K562 (cell line): ENCODE data around the gene MPI. TPM values are rescaled to one million over a fixed set of nuclear protein-coding genes. Genes with fewer than 3 reads are reported as not detected.

ENCODE experiments used
- ARID2 ChIP-seq: fragments of 450-650 bp; IDR thresholded peaks from 2 replicates; pipeline ENCODE4 v1.6.1; 2017; ENCODE audit warnings: antibody characterized with exemption, mild to moderate bottlenecking
- BRD4 ChIP-seq: fragments of 200-600 bp; sonication (generic); IDR thresholded peaks from 2 replicates; pipeline ENCODE4 v1.6.1; 2017; ENCODE audit warnings: inconsistent platforms
- CEBPG ChIP-seq, 3 experiments: fragments of 200-800 bp in 1 of 3; sonication (Bioruptor generic) in 1 of 3; sonication (generic) in 1 of 3; formaldehyde crosslinking in 1 of 3; IDR thresholded peaks in 2 of 3; conservative IDR thresholded peaks in 1 of 3; 2 replicates each; pipeline versions ENCODE4 v1.6.1 to v1.8.0; 2016 to 2022; ENCODE audit warnings: missing compliant biosample characterization in 2 of 3, missing genetic modification characterization in 2 of 3, mild to moderate bottlenecking in 1 of 3, missing genetic modification reagents in 1 of 3
- CEBPZ ChIP-seq: fragments of 150-350 bp; IDR thresholded peaks from 2 replicates; pipeline ENCODE4 v1.6.1; 2014; ENCODE audit warnings: low read depth, mild to moderate bottlenecking, low read length, borderline replicate concordance
- CSDE1 ChIP-seq, 2 experiments: fragments of 450-650 bp; IDR thresholded peaks; 2 replicates each; pipeline ENCODE4 v1.6.1; 2016; ENCODE audit warnings: mild to moderate bottlenecking in 1 of 2
- ESRRB ChIP-seq: fragments of 250-450 bp; sonication (Bioruptor Pico); IDR thresholded peaks from 2 replicates; pipeline ENCODE4 v1.5.0; 2020; ENCODE audit warnings: mild to moderate bottlenecking, moderate library complexity, borderline replicate concordance
- KAT7 ChIP-seq: sonication (generic); formaldehyde crosslinking; IDR thresholded peaks from 2 replicates; pipeline ENCODE4 v1.8.0; 2022; ENCODE audit warnings: missing genetic modification reagents, mild to moderate bottlenecking, borderline replicate concordance
- KDM2B ChIP-seq: fragments of 250-450 bp; sonication (Bioruptor Pico); IDR thresholded peaks from 2 replicates; pipeline ENCODE4 v1.8.0; 2021; ENCODE audit warnings: mild to moderate bottlenecking, moderate library complexity
- MXI1 ChIP-seq: IDR thresholded peaks from 2 replicates; pipeline ENCODE4 v1.6.1; 2011; ENCODE audit warnings: low read depth, mild to moderate bottlenecking, improper control_type of control experiment, low read length
- NFIC ChIP-seq: fragments of 450-650 bp; IDR thresholded peaks from 2 replicates; pipeline ENCODE4 v1.6.1; 2017; ENCODE audit warnings: mild to moderate bottlenecking, inconsistent platforms
- NUFIP1 ChIP-seq: fragments of 450-650 bp; IDR thresholded peaks from 2 replicates; pipeline ENCODE4 v1.6.1; 2018; ENCODE audit not compliant: partially characterized antibody
- PCBP1 ChIP-seq: fragments of 200-400 bp; formaldehyde crosslinking; IDR thresholded peaks from 2 replicates; pipeline ENCODE4 v1.6.1; 2018; ENCODE audit warnings: mild to moderate bottlenecking, low read depth, low read length; ENCODE audit not compliant: poor library complexity, severe bottlenecking
- PML ChIP-seq: IDR thresholded peaks from 2 replicates; pipeline ENCODE4 v1.6.1; 2012; ENCODE audit warnings: low read length, inconsistent platforms
- RBM22 ChIP-seq: fragments of 200-400 bp; formaldehyde crosslinking; IDR thresholded peaks from 2 replicates; pipeline ENCODE4 v1.6.1; 2018; ENCODE audit warnings: low read length, low read depth; ENCODE audit not compliant: poor library complexity, severe bottlenecking
- SETDB1 ChIP-seq: IDR thresholded peaks from one replicate; pipeline ENCODE4 v1.6.1; 2012; ENCODE audit warnings: low read length, control low read depth, inconsistent platforms
- U2AF2 ChIP-seq: fragments of 200-400 bp; formaldehyde crosslinking; optimal IDR thresholded peaks from 2 replicates; pipeline ENCODE3; 2017; ENCODE audit warnings: low read depth, mild to moderate bottlenecking, low read length
- ZFPM2 ChIP-seq: fragments of 250-450 bp; sonication (Bioruptor Pico); IDR thresholded peaks from 2 replicates; pipeline ENCODE4 v1.5.1; 2022; ENCODE audit warnings: mild to moderate bottlenecking
- ZKSCAN1 ChIP-seq: fragments of 150-350 bp; IDR thresholded peaks from 2 replicates; pipeline ENCODE4 v1.6.1; 2016; ENCODE audit warnings: low read depth, low read length
- ZNF165 ChIP-seq: fragments of 250-450 bp; sonication (Bioruptor Pico); IDR thresholded peaks from 2 replicates; pipeline ENCODE4 v1.4.0; 2020; ENCODE audit warnings: borderline replicate concordance
- ZNF778 ChIP-seq: fragments of 450-650 bp; formaldehyde crosslinking; IDR thresholded peaks from 2 replicates; pipeline ENCODE4 v1.4.0; 2020; ENCODE audit warnings: mild to moderate bottlenecking, moderate library complexity
- polyA plus RNA-seq, 8 experiments: library from polyadenylated mRNA; depleted of rRNA in 4 of 8; stranded (reverse) in 5 of 8; unstranded in 3 of 8; fragments of >200 nt; fragmentation: Nextera tagmentation in 2 of 8; fragmentation: Illumina TruSeq in 1 of 8; extraction: Ambion mirVana in 2 of 8; extraction: Trizol in 1 of 8; gene quantifications; 2 replicates each; pipeline versions ENCODE4 v1.2.1 to v1.2.3, GENCODE V29; 2011 to 2014; ENCODE audit warnings: inconsistent platforms in 1 of 8, missing spikeins in 1 of 8
- total RNA-seq, 7 experiments: library from RNA; depleted of rRNA in 6 of 7; stranded (reverse); fragments of >200 nt in 6 of 7; fragmentation: Illumina TruSeq in 2 of 7; extraction: Trizol in 2 of 7; gene quantifications; 2 replicates each; pipeline versions ENCODE4 v1.2.1 to v1.2.3, GENCODE V29; 2011 to 2021; ENCODE audit warnings: low replicate concordance in 1 of 7
- TF ChIP-seq, protein P1 (sequence below): fragments of 250-450 bp; sonication (Bioruptor Pico); IDR thresholded peaks from 2 replicates; pipeline ENCODE4 v1.5.0; 2021; ENCODE audit warnings: mild to moderate bottlenecking, borderline replicate concordance
- TF ChIP-seq, protein P2 (sequence below): IDR thresholded peaks from 2 replicates; pipeline ENCODE4 v1.6.1; 2014; ENCODE audit warnings: antibody characterized with exemption

MPI gene
- total and polyA plus RNA-seq, 9 of the 15 experiments (the other 6 are each of a cell fraction or from before 2014, with no cell fraction given): 30.7 to 105 (median 40.5) TPM

- TF ChIP-seq KDM2B (CRISPR knock-in tag) (no peak), ZFPM2 (CRISPR knock-in tag) (no peak), ZNF778 (no peak), CEBPZ (no peak), CSDE1 (IDR thresholded peaks at IDR 0.05) (no peak), SETDB1 (no peak), ESRRB (CRISPR knock-in tag) (no peak), ARID2 (no peak), KAT7 (CRISPR knock-in tag) (peak; percentile 96; the same call in 1 of the 2 replicates), NUFIP1 (no peak), RBM22 (peak; percentile 85), BRD4 (no peak), PML (peak; percentile 51; the same call in 1 of the 2 replicates), ZKSCAN1 (no peak), NFIC (0 out of 2 replicates have a peak, but pooled peaks have one; percentile 11), ZNF165 (no peak), PCBP1 (peak; percentile 98), U2AF2 (no peak), MXI1 (no peak; the same call in 1 of the 2 replicates), CEBPG (CRISPR knock-in tag; IDR thresholded peaks at IDR 0.05) (0 out of 2 replicates have a peak, but pooled peaks have one; percentile 18), CEBPG (tag; conservative IDR thresholded peaks at IDR 0.05 in 1 of 2, IDR thresholded peaks at IDR 0.05 in 1 of 2) (no peak)
- TF ChIP-seq, protein P1, sequence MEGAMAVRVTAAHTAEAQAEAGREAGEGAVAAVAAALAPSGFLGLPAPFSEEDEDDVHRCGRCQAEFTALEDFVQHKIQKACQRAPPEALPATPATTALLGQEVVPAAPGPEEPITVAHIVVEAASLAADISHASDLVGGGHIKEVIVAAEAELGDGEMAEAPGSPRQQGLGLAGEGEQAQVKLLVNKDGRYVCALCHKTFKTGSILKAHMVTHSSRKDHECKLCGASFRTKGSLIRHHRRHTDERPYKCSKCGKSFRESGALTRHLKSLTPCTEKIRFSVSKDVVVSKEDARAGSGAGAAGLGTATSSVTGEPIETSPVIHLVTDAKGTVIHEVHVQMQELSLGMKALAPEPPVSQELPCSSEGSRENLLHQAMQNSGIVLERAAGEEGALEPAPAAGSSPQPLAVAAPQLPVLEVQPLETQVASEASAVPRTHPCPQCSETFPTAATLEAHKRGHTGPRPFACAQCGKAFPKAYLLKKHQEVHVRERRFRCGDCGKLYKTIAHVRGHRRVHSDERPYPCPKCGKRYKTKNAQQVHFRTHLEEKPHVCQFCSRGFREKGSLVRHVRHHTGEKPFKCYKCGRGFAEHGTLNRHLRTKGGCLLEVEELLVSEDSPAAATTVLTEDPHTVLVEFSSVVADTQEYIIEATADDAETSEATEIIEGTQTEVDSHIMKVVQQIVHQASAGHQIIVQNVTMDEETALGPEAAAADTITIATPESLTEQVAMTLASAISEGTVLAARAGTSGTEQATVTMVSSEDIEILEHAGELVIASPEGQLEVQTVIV (CRISPR knock-in tag): no peak
- TF ChIP-seq, protein P2, sequence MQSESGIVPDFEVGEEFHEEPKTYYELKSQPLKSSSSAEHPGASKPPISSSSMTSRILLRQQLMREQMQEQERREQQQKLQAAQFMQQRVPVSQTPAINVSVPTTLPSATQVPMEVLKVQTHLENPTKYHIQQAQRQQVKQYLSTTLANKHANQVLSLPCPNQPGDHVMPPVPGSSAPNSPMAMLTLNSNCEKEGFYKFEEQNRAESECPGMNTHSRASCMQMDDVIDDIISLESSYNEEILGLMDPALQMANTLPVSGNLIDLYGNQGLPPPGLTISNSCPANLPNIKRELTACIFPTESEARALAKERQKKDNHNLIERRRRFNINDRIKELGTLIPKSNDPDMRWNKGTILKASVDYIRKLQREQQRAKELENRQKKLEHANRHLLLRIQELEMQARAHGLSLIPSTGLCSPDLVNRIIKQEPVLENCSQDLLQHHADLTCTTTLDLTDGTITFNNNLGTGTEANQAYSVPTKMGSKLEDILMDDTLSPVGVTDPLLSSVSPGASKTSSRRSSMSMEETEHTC: peak; percentile 91
Measured at GRCh38 chr15:74937590-74938371, 47.9 kb downstream of the MPI start, which contains the start of gene COX5A (continued).
